K562 (cell line): ENCODE measurements around the gene SAE1. TPM values are rescaled to one million over a fixed set of nuclear protein-coding genes. Genes with fewer than 3 reads are reported as not detected.

Experiments used
- CBX3 ChIP-seq, 2 experiments: IDR thresholded peaks; 1 replicate in 1 of 2; 2 replicates in 1 of 2; pipeline ENCODE4 v1.6.1; 2012; ENCODE audit warnings: inconsistent platforms in 2 of 2, low read length in 2 of 2, borderline replicate concordance in 1 of 2, control low read depth in 1 of 2
- CCNT2 ChIP-seq: IDR thresholded peaks from 2 replicates; pipeline ENCODE4 v1.6.1; 2011; ENCODE audit warnings: borderline replicate concordance, low read depth, mild to moderate bottlenecking, moderate library complexity, mixed read lengths, low read length; ENCODE audit not compliant: insufficient read length; ENCODE audit errors: extremely low read depth
- COPS2 ChIP-seq: fragments of 450-650 bp; conservative IDR thresholded peaks from 2 replicates; pipeline ENCODE4 v1.6.1; 2016; ENCODE audit warnings: mild to moderate bottlenecking, moderate library complexity
- DNMT1 ChIP-seq: fragments of 450-650 bp; IDR thresholded peaks from 2 replicates; pipeline ENCODE4 v1.6.1; 2016; ENCODE audit warnings: antibody characterized with exemption, mild to moderate bottlenecking
- EGR1 ChIP-seq: fragments of 450-650 bp; conservative IDR thresholded peaks from 2 replicates; pipeline ENCODE4 v1.6.1; 2017; ENCODE audit warnings: mild to moderate bottlenecking
- GTF2A2 ChIP-seq: IDR thresholded peaks from 2 replicates; pipeline ENCODE4 v1.6.1; 2016; ENCODE audit warnings: mild to moderate bottlenecking, missing genetic modification characterization, missing compliant biosample characterization
- HCFC1 ChIP-seq: IDR thresholded peaks from 2 replicates; pipeline ENCODE4 v1.6.1; 2012; ENCODE audit warnings: low read depth, low read length, improper control_type of control experiment
- HMG20B ChIP-seq: fragments of 250-450 bp; sonication (Bioruptor Pico); IDR thresholded peaks from 2 replicates; pipeline ENCODE4 v1.5.0; 2021; ENCODE audit warnings: mild to moderate bottlenecking
- ILK ChIP-seq: fragments of 450-650 bp; IDR thresholded peaks from 2 replicates; pipeline ENCODE4 v1.6.1; 2016; ENCODE audit warnings: missing genetic modification characterization, low read depth, mild to moderate bottlenecking, missing compliant biosample characterization, moderate library complexity, borderline replicate concordance
- MAZ ChIP-seq, 2 experiments: fragments of 450-650 bp in 1 of 2; sonication (generic) in 1 of 2; formaldehyde crosslinking; IDR thresholded peaks in 1 of 2; conservative IDR thresholded peaks in 1 of 2; 2 replicates each; pipeline versions ENCODE4 v1.4.0 to v1.5.0; 2020; ENCODE audit warnings: mild to moderate bottlenecking in 1 of 2, missing genetic modification reagents in 1 of 2
- MED1 ChIP-seq: sonication (generic); formaldehyde crosslinking; IDR thresholded peaks from 2 replicates; pipeline ENCODE4 v1.8.1; 2023; ENCODE audit warnings: missing genetic modification reagents, borderline replicate concordance
- MTA1 ChIP-seq: fragments of 450-650 bp; IDR thresholded peaks from 2 replicates; pipeline ENCODE4 v1.6.1; 2017; ENCODE audit warnings: borderline replicate concordance
- NFXL1 ChIP-seq: fragments of 450-650 bp; formaldehyde crosslinking; IDR thresholded peaks from 2 replicates; pipeline ENCODE4 v1.4.0; 2021; ENCODE audit warnings: mild to moderate bottlenecking
- PCBP1 ChIP-seq: fragments of 200-400 bp; formaldehyde crosslinking; IDR thresholded peaks from 2 replicates; pipeline ENCODE4 v1.6.1; 2018; ENCODE audit warnings: mild to moderate bottlenecking, low read depth, low read length; ENCODE audit not compliant: poor library complexity, severe bottlenecking
- POLR2G ChIP-seq: fragments of 200-400 bp; formaldehyde crosslinking; IDR thresholded peaks from 2 replicates; pipeline ENCODE4 v1.6.1; 2017; ENCODE audit warnings: low read depth, mild to moderate bottlenecking, antibody characterized with exemption, low read length, moderate library complexity
- RBM15 ChIP-seq: fragments of 200-400 bp; formaldehyde crosslinking; IDR thresholded peaks from 2 replicates; pipeline ENCODE4 v1.6.1; 2018; ENCODE audit warnings: mild to moderate bottlenecking, low read length, moderate library complexity; ENCODE audit not compliant: insufficient read depth
- RBM34 ChIP-seq: fragments of 200-400 bp; formaldehyde crosslinking; IDR thresholded peaks from 2 replicates; pipeline ENCODE4 v1.6.1; 2018; ENCODE audit warnings: low read length, borderline replicate concordance; ENCODE audit not compliant: insufficient read depth
- RBM39 ChIP-seq: fragments of 200-400 bp; formaldehyde crosslinking; optimal IDR thresholded peaks from 2 replicates; pipeline ENCODE3; 2018; ENCODE audit warnings: low read depth, low read length
- RFX7 ChIP-seq: fragments of 250-450 bp; sonication (Bioruptor Pico); IDR thresholded peaks from 2 replicates; pipeline ENCODE4 v1.5.1; 2021; ENCODE audit warnings: mild to moderate bottlenecking
- SIN3A ChIP-seq, 2 experiments: fragments of 150-350 bp in 1 of 2; IDR thresholded peaks; 2 replicates each; pipeline ENCODE4 v1.6.1; 2011 to 2016; ENCODE audit warnings: borderline replicate concordance in 2 of 2, low read depth in 2 of 2, low read length in 2 of 2, mild to moderate bottlenecking in 2 of 2, moderate library complexity in 2 of 2; ENCODE audit not compliant: control insufficient read depth in 1 of 2
- TBP ChIP-seq: optimal IDR thresholded peaks from 2 replicates; pipeline ENCODE3; 2011; ENCODE audit warnings: low read depth, low read length, improper control_type of control experiment
- ZC3H11A ChIP-seq: IDR thresholded peaks from 2 replicates; pipeline ENCODE4 v1.6.1; 2012; ENCODE audit warnings: low read depth, low read length, improper control_type of control experiment
- polyA plus RNA-seq, 8 experiments: library from polyadenylated mRNA; depleted of rRNA in 4 of 8; stranded (reverse) in 5 of 8; unstranded in 3 of 8; fragments of >200 nt; fragmentation: Nextera tagmentation in 2 of 8; fragmentation: Illumina TruSeq in 1 of 8; extraction: Ambion mirVana in 2 of 8; extraction: Trizol in 1 of 8; gene quantifications; 2 replicates each; pipeline versions ENCODE4 v1.2.1 to v1.2.3, GENCODE V29; 2011 to 2014; ENCODE audit warnings: inconsistent platforms in 1 of 8, missing spikeins in 1 of 8
- total RNA-seq, 7 experiments: library from RNA; depleted of rRNA in 6 of 7; stranded (reverse); fragments of >200 nt in 6 of 7; fragmentation: Illumina TruSeq in 2 of 7; extraction: Trizol in 2 of 7; gene quantifications; 2 replicates each; pipeline versions ENCODE4 v1.2.1 to v1.2.3, GENCODE V29; 2011 to 2021; ENCODE audit warnings: low replicate concordance in 1 of 7
- TF ChIP-seq, protein P1 (sequence below): fragments of 450-650 bp; IDR thresholded peaks from 2 replicates; pipeline ENCODE4 v1.6.1; 2016; ENCODE audit warnings: low read depth, mild to moderate bottlenecking, moderate library complexity
- TF ChIP-seq, protein P2 (sequence below): fragments of 450-650 bp; IDR thresholded peaks from 2 replicates; pipeline ENCODE4 v1.6.1; 2017; ENCODE audit warnings: antibody characterized with exemption

The SAE1 gene
- total and polyA plus RNA-seq, 9 of the 15 experiments (the other 6 are each of a cell fraction or from before 2014, with no cell fraction given), result 82.8 to 299 (median 217) TPM

DNA sequence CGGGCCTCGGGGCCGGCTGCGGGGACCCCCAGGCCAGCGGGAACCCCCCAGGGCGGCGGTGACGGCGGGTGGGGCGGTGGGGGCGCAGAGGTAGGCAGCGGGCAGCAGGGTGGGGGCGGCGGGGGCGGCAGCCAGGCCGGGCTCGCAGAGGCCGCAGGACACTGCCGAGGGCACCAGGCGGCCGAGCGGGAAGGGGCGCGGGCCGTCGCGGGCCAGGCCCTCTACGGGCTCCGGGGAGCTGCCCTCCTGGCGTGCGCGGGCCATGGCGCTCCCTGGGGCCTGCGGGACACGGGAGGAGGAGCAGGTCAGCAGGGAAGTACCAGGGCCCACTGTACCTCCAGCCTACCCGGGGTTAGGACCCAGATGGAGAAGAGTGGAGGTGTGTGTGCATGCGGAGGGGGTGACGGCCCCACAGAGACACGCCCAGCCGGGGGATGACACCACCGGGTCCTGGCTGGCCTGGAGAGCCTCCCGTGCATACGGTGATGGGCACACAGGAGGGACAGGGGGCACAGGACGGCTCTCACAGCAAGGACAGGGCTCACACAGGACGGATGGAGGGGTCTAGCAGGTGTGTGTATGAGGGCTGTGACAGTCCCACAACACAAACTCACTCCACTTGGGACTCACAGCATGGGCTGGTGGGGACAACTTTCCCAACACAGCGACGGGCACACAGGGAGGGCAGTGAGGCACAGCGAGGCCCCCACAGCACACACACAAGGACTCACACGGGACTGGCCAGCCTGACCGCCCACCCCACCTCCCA is 97.7 kb downstream of the SAE1 start (continued):
- TF ChIP-seq, protein P1, sequence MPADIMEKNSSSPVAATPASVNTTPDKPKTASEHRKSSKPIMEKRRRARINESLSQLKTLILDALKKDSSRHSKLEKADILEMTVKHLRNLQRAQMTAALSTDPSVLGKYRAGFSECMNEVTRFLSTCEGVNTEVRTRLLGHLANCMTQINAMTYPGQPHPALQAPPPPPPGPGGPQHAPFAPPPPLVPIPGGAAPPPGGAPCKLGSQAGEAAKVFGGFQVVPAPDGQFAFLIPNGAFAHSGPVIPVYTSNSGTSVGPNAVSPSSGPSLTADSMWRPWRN, result no peak
- TF ChIP-seq CCNT2 (peak; percentile 33), SIN3A (IDR thresholded peaks at IDR 0.05; ENCODE audit: borderline replicate concordance in 2 of 2, control insufficient read depth in 1 of 2, low read depth in 2 of 2, low read length in 2 of 2) (no peak; a peak in 1 of 4 replicates), ZC3H11A (no peak), NFXL1 (CRISPR knock-in tag) (no peak), GTF2A2 (tag) (no peak), PCBP1 (peak; percentile 73), EGR1 (no peak), HMG20B (no peak), RBM15 (no peak), MED1 (CRISPR knock-in tag) (no peak), TBP (peak; percentile 44), ILK (tag) (no peak), DNMT1 (no peak), POLR2G (peak; percentile 84), MAZ (CRISPR knock-in tag; conservative IDR thresholded peaks at IDR 0.05 in 1 of 2, IDR thresholded peaks at IDR 0.05 in 1 of 2) (peak in 1 of 2 experiments; percentile 41; a peak in 1 of 4 replicates), CBX3 (IDR thresholded peaks at IDR 0.05; ENCODE audit: borderline replicate concordance in 1 of 2, low read length in 2 of 2) (no peak), MTA1 (0 out of 2 replicates have a peak, but pooled peaks have one; percentile 22), COPS2 (no peak), HCFC1 (no peak), RFX7 (CRISPR knock-in tag) (no peak), RBM39 (no peak), RBM34 (no peak)
- TF ChIP-seq, protein P2, sequence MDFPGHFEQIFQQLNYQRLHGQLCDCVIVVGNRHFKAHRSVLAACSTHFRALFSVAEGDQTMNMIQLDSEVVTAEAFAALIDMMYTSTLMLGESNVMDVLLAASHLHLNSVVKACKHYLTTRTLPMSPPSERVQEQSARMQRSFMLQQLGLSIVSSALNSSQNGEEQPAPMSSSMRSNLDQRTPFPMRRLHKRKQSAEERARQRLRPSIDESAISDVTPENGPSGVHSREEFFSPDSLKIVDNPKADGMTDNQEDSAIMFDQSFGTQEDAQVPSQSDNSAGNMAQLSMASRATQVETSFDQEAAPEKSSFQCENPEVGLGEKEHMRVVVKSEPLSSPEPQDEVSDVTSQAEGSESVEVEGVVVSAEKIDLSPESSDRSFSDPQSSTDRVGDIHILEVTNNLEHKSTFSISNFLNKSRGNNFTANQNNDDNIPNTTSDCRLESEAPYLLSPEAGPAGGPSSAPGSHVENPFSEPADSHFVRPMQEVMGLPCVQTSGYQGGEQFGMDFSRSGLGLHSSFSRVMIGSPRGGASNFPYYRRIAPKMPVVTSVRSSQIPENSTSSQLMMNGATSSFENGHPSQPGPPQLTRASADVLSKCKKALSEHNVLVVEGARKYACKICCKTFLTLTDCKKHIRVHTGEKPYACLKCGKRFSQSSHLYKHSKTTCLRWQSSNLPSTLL, result no peak
